Astrocyte of the spinal cord (primary cell): ENCODE results near the gene PRSS33.

Source experiments
- DNase-seq: peaks from one replicate; pipeline ENCODE4 v3.0.0; 2011; ENCODE audit warnings: low read depth, low spot score
- H3K4me3 ChIP-seq: 2 replicates; pipeline ENCODE4 v1.5.1; 2011; ENCODE audit warnings: low read depth, mild to moderate bottlenecking, low read length, moderate library complexity
- CTCF ChIP-seq: IDR thresholded peaks from 2 replicates; pipeline ENCODE4 v1.5.1; 2012; ENCODE audit warnings: low read depth, mild to moderate bottlenecking, low read length, inconsistent platforms
- in situ Hi-C: cut with HindIII; loops from 2 replicates; pipeline ENCODE4 v1.10.0; 2017; ENCODE audit warnings: low sequenced_read_pairs

Gene PRSS33

DNA sequence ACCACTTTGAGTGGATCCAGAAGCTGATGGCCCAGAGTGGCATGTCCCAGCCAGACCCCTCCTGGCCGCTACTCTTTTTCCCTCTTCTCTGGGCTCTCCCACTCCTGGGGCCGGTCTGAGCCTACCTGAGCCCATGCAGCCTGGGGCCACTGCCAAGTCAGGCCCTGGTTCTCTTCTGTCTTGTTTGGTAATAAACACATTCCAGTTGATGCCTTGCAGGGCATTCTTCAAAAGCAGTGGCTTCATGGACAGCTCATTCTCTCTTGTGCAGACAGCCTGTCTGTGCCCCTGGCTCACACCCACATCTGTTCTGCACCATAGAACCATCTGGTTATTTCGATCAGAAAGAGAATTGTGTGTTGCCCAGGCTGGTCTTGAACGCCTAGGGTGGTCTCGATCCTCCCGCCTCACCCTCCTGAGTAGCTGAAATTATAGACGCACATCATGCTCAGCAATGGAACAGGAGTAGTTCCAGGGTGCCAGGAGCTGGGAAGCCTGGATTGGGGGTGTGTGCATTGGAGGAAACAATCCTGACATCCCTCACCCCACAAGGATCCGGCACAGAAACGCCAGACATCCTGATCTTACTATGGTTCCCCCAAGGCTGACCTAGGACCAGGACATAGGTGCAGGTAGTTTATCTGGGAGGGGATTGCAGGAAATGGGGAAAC lies 34.3 kb upstream of the PRSS33 start:
- no peak for TF ChIP-seq CTCF
- no peak overlapping the region for H3K4me3 ChIP-seq
- DNase-seq: no peak
- in situ Hi-C loops: no loop called here

- no peak for DNase-seq
- H3K4me3 ChIP-seq: no peak overlapping the region
- in situ Hi-C loops: no loop called here
- no peak for TF ChIP-seq CTCF
These were observed 33.6 kb upstream of the PRSS33 start for GRCh38 chr16:2820836-2821486.

DNA sequence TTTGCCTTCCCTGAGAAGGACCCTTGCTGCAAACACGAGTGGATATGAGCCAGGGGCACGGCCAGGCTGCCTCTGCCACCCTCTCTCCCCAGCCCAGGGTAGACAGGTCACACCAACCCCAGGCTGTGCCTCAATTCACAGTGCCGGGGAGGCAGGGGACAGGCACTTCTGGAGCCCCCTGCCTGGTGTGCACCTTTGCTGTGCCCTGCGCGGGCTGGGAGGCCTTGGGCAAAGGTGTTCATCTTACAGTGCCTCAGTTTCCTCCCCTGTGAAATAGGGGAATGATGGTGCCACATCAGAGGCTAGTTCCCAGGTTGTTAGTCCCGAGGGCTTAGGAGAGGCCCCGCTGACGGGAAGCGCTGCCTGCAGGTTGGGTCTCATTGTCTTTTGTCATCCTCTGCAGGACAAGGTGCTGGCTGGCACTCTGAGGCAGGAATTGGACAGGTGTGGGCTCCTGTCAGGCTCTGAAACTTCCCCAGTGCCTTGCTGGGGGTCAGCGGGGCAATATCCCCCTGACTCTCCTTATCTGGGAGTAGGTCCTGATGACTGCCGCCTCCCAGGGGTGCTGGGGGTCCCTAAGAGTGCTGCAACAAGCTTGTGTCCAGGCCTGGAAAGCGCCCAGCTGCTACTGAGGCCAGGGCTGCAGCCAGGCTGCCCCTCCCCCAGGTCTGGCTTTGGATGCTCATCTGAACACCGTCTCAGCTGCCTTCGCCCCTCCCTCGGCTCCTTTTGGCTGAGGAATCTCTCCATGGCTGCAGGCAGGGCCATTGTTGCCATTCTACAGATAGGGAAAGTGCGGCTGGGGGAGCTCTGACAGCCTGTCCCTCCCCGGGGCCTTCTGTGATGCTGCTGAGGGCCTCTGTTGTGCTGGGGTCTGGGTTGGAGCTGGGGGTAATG lies 32.8 kb upstream of the PRSS33 start:
- DNase-seq: no peak
- H3K4me3 ChIP-seq: no peak overlapping the region
- no peak for TF ChIP-seq CTCF
- in situ Hi-C loops: no loop called here

DNA sequence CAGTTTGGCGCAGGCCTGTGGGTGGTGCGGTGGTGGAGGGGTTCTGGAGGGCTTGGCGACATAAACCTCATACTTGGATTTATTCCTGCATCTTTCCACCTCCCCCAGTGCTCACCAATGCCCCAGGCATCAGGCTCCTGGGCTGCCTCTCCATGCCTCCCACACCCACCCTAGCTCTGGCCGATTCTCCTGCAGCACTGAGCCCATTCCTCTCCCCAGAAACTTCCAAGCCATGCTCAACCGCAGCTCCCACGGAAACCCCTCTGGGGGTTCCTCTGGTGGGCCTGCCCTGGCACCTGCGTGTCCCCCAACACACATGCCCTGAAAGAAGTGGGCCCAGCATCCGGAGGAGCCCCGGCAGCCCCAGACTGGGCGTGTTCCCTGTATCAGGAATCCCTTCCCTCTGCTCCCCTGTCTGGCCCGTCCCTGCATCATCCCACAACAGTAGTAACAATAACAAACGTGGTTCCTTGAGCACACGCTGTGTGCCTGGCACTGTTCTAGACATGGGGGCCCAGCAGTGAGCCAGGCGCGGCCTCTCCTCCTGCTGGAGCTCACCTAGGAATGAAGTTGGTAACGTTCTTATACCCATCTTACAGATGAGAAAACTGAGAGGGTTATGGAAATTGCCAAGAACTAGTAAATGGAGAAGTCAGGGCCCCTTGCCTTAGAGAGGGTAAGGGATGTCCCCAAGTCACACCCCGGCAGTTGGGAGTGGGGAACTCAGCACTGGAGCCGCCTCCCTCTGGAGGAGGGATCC lies 32.0 kb upstream of the PRSS33 start:
- TF ChIP-seq CTCF: no peak
- no peak for DNase-seq
- in situ Hi-C loops: no loop called here
- no peak overlapping the region for H3K4me3 ChIP-seq

DNA sequence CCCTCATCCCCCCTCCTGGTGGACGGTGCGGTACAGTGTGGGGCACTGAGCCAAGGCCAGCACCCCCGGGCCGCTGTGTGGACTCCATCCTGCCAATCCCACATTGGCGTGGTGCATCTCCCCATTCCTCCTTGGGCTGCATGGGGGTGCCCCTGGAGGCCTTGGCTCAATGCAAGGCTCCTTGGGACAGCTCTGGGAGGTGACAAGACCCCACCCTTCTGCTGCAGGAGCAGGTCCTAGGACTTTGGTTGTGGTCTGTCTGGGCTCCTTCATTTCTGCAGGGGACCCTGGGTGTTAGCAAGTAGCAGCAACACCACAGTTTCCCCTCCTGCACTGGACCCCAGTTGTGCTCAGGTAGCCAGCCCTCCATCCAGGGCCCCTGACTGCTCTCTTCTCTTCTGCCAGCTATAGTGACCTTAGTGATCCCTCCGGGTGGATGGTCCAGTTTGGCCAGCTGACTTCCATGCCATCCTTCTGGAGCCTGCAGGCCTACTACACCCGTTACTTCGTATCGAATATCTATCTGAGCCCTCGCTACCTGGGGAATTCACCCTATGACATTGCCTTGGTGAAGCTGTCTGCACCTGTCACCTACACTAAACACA lies 31.0 kb upstream of the PRSS33 start:
- in situ Hi-C loops: no loop called here
- DNase-seq: no peak
- H3K4me3 ChIP-seq: no peak overlapping the region
- TF ChIP-seq CTCF: no peak
